K562 (cell line): Measurements from ENCODE around the gene ARL4D. TPM values are rescaled to one million over a fixed set of nuclear protein-coding genes. Genes with fewer than 3 reads are reported as not detected.

Source experiments
- ATAC-seq: fragments of 200-7000 bp; cut with Tn5 transposase; 3 replicates; pipeline ENCODE4 v1.9.1; 2020; ENCODE audit warnings: moderate library complexity
- BruUV-seq: library from RNA; stranded (reverse); fragments of 400-500 nt; replicated peaks from 2 replicates; lab custom pipeline; 2021; lab: Mats Ljungman, UMichigan
- CTCF ChIA-PET: fragments of 300-600 bp; formaldehyde crosslinking; extraction: SDS; loops from one replicate; lab custom pipeline; 2021; ENCODE audit warnings: low intra/inter-chr PET ratio; lab: Yijun Ruan, JAX
- POLR2A ChIA-PET: fragments of 300-600, 350-650 bp; sonication (Branson Sonifier 250); formaldehyde crosslinking; extraction: SDS; loops from one replicate; lab custom pipeline; 2021; ENCODE audit warnings: antibody characterized with exemption, inconsistent platforms; lab: Yijun Ruan, JAX
- DNase-seq, 4 experiments: peaks; one replicate each; pipeline versions ENCODE4 v3.0.0 to v3.0.0-alpha.2; 2011 to 2018; ENCODE audit warnings: low spot score in 3 of 4, mixed read lengths in 3 of 4; ENCODE audit errors: extremely low read depth in 1 of 4
- FAIRE-seq: peaks from 2 replicates; lab custom pipeline; 2011; peaks lifted over from hg19 to GRCh38; lab: Jason Lieb, UNC
- H2AFZ ChIP-seq: 2 replicates; pipeline ENCODE4 v1.6.0; 2011; ENCODE audit warnings: low read depth, low read length, control low read depth, inconsistent platforms
- H3K27ac ChIP-seq: fragments of 200-600 bp; 3 replicates; pipeline ENCODE4 v1.8.0; 2011; ENCODE audit warnings: low read depth, mild to moderate bottlenecking, control low read depth, inconsistent platforms, low read length, moderate library complexity, mixed read lengths; ENCODE audit errors: extremely low read depth
- H3K27me3 ChIP-seq, 2 experiments: fragments of 300-600 bp in 1 of 2; 2 replicates in 1 of 2; 3 replicates in 1 of 2; pipeline versions ENCODE4 v1.6.0 to v1.8.0; 2011; ENCODE audit warnings: inconsistent platforms in 2 of 2, low read length in 2 of 2, mild to moderate bottlenecking in 1 of 2, mixed read lengths in 1 of 2, moderate library complexity in 1 of 2; ENCODE audit not compliant: control insufficient read depth in 2 of 2, insufficient read depth in 2 of 2
- H3K36me3 ChIP-seq: fragments of 300-600 bp; 3 replicates; pipeline ENCODE4 v1.8.0; 2011; ENCODE audit warnings: mild to moderate bottlenecking, low read length, inconsistent platforms; ENCODE audit not compliant: control insufficient read depth, insufficient read depth
- H3K4me1 ChIP-seq, 2 experiments: fragments of 200-600 bp in 1 of 2; replicated peaks in 1 of 2; 2 replicates in 1 of 2; 3 replicates in 1 of 2; pipeline versions ENCODE4 v1.5.1 to v1.8.0; 2011; ENCODE audit warnings: inconsistent platforms in 2 of 2, low read length in 2 of 2, mild to moderate bottlenecking in 1 of 2, mixed read lengths in 1 of 2, moderate library complexity in 1 of 2; ENCODE audit not compliant: control insufficient read depth in 2 of 2, insufficient read depth in 2 of 2
- H3K4me2 ChIP-seq: 2 replicates; pipeline ENCODE4 v1.6.1; 2011; ENCODE audit warnings: low read length, control low read depth, inconsistent platforms, mixed read lengths; ENCODE audit not compliant: insufficient read depth
- H3K4me3 ChIP-seq: fragments of 200-600 bp; sonication (generic), shearing (Covaris generic); 2 replicates; pipeline ENCODE4 v1.5.1; 2016; ENCODE audit warnings: control low read depth, inconsistent platforms
- H3K79me2 ChIP-seq: fragments of 200-600 bp; 3 replicates; pipeline ENCODE4 v1.8.0; 2011; ENCODE audit warnings: low read length, inconsistent platforms; ENCODE audit not compliant: control insufficient read depth, insufficient read depth
- H3K9ac ChIP-seq, 2 experiments: 2 replicates each; pipeline versions ENCODE4 v1.6.0 to v1.6.1; 2011; ENCODE audit warnings: low read depth in 2 of 2, low read length in 2 of 2, control low read depth in 1 of 2, inconsistent platforms in 1 of 2, mild to moderate bottlenecking in 1 of 2, mixed read lengths in 1 of 2; ENCODE audit not compliant: insufficient read depth in 1 of 2
- H3K9me1 ChIP-seq: one replicate; pipeline ENCODE4 v1.6.0; 2011; ENCODE audit warnings: inconsistent platforms, mild to moderate bottlenecking, low read length, moderate library complexity; ENCODE audit not compliant: control insufficient read depth, insufficient read depth
- H3K9me3 ChIP-seq: replicated peaks from 2 replicates; pipeline ENCODE4 v1.5.1; 2011; ENCODE audit warnings: low read depth, low read length, inconsistent platforms; ENCODE audit not compliant: control insufficient read depth, insufficient read depth
- H4K20me1 ChIP-seq: replicated peaks from 2 replicates; pipeline ENCODE4 v1.6.1; 2011; ENCODE audit warnings: low read length, inconsistent platforms, mixed read lengths; ENCODE audit not compliant: control insufficient read depth, insufficient read depth
- MCM5 ChIP-seq: fragments of 450-650 bp; IDR thresholded peaks from 2 replicates; pipeline ENCODE4 v1.6.1; 2016; ENCODE audit warnings: low read depth
- NCOA6 ChIP-seq: fragments of 450-650 bp; IDR thresholded peaks from 2 replicates; pipeline ENCODE4 v1.6.1; 2017; ENCODE audit warnings: mild to moderate bottlenecking
- TAF7 ChIP-seq: fragments of 450-650 bp; IDR thresholded peaks from 2 replicates; pipeline ENCODE4 v1.6.1; 2016; ENCODE audit warnings: missing genetic modification characterization, missing compliant biosample characterization
- ZBTB33 ChIP-seq: sonication (generic); formaldehyde crosslinking; IDR thresholded peaks from 2 replicates; pipeline ENCODE4 v1.8.1; 2023; ENCODE audit warnings: mild to moderate bottlenecking, missing genetic modification reagents
- ZBTB40 ChIP-seq, 2 experiments: fragments of 450-650 bp in 1 of 2; sonication (generic) in 1 of 2; formaldehyde crosslinking in 1 of 2; IDR thresholded peaks; 2 replicates each; pipeline versions ENCODE4 v1.7.1 to v1.9.0; 2016 to 2022; ENCODE audit warnings: inconsistent platforms in 1 of 2, mild to moderate bottlenecking in 1 of 2, missing genetic modification reagents in 1 of 2
- ZNF133 ChIP-seq: fragments of 250-450 bp; sonication (Bioruptor Pico); IDR thresholded peaks from 2 replicates; pipeline ENCODE4 v1.4.0; 2020; ENCODE audit warnings: mild to moderate bottlenecking
- ZNF23 ChIP-seq: fragments of 250-450 bp; sonication (Bioruptor Pico); IDR thresholded peaks from 2 replicates; pipeline ENCODE4 v1.4.0; 2020; ENCODE audit warnings: mild to moderate bottlenecking
- WGBS: fragments of 100-300 bp; shearing (Covaris generic); methylation state at CpG from one replicate; pipeline ENCODE4 v1.1.6; 2016; ENCODE audit warnings: low coverage, mixed read lengths; ENCODE audit not compliant: insufficient coverage; ENCODE audit errors: missing lambda C conversion rate; 5-methylcytosine and 5-hydroxymethylcytosine counted together
- in situ Hi-C: fragments of 300-500 bp; cut with MboI; formaldehyde crosslinking; loops from 4 replicates; pipeline ENCODE4 v1.15.0; 2018; ENCODE audit warnings: inconsistent platforms, mixed read lengths
- intact Hi-C: fragments of 100-400 bp; cut with micrococcal nuclease; formaldehyde crosslinking; loops from 2 replicates; pipeline ENCODE4 v1.14.2; 2022
- polyA plus RNA-seq, 8 experiments: library from polyadenylated mRNA; depleted of rRNA in 4 of 8; stranded (reverse) in 5 of 8; unstranded in 3 of 8; fragments of >200 nt; fragmentation: Nextera tagmentation in 2 of 8; fragmentation: Illumina TruSeq in 1 of 8; extraction: Ambion mirVana in 2 of 8; extraction: Trizol in 1 of 8; gene quantifications; 2 replicates each; pipeline versions ENCODE4 v1.2.1 to v1.2.3, GENCODE V29; 2011 to 2014; ENCODE audit warnings: inconsistent platforms in 1 of 8, missing spikeins in 1 of 8
- total RNA-seq, 7 experiments: library from RNA; depleted of rRNA in 6 of 7; stranded (reverse); fragments of >200 nt in 6 of 7; fragmentation: Illumina TruSeq in 2 of 7; extraction: Trizol in 2 of 7; gene quantifications; 2 replicates each; pipeline versions ENCODE4 v1.2.1 to v1.2.3, GENCODE V29; 2011 to 2021; ENCODE audit warnings: low replicate concordance in 1 of 7

ARL4D gene
- total and polyA plus RNA-seq, 9 of the 15 experiments (the other 6 are each of a cell fraction or from before 2014, with no cell fraction given): 0.07 to 0.53 (median 0.28) TPM; not detected in 1

GRCh38 chr17:43434902-43435319 is 36.1 kb downstream of the ARL4D start (continued):
- TF ChIP-seq ZBTB33 (CRISPR knock-in tag): no peak
- no peak for TF ChIP-seq NCOA6
- TF ChIP-seq TAF7: no peak
- no peak for TF ChIP-seq MCM5
- TF ChIP-seq ZNF23 (CRISPR knock-in tag): no peak

GRCh38 chr17:43437756-43438155 is 39.0 kb downstream of the ARL4D start:
- Histone ChIP-seq H3K4me2 (no peak overlapping the region), H3K36me3 (no peaks in the 10 kb centered on the region), H3K4me1 (no peaks in the 10 kb centered on the region), H3K9me1 (no peaks in the 10 kb centered on the region), H4K20me1 (no peaks in the 10 kb centered on the region), H3K9ac (no peak overlapping the region), H3K27ac (no peak overlapping the region), H3K27me3 (peaks cover 9 to 21% of the 10 kb centered on the region in 2 experiments; a peak in 3 of 5 replicates), H3K9me3 (no peaks in the 10 kb centered on the region), H3K79me2 (no peaks in the 10 kb centered on the region), H2AFZ (no peak overlapping the region), H3K4me3 (no peak overlapping the region)
- in situ Hi-C loops: no loop called here
- WGBS: 0% methylated on average over 1 of the region's 1 CpG
- ChIA-PET CTCF (no interaction called here), POLR2A (interaction anchor here (0.7 kb wide), 1 partner anchor 10 kb away, joined by 4 read pairs; no protein-coding TSS in a partner anchor)
- DNase-seq (no peak), FAIRE-seq (no peak), ATAC-seq (no peak)
- TF ChIP-seq ZNF133 (CRISPR knock-in tag): no peak
- TF ChIP-seq ZBTB40 (IDR thresholded peaks at IDR 0.05): peak; percentile 97
- peak; percentile 90 for TF ChIP-seq ZBTB40 (CRISPR knock-in tag; IDR thresholded peaks at IDR 0.05)
- no TSS peak for BruUV-seq
- intact Hi-C loops: no loop called here
